ENCODE results near the gene SLC25A36.
"Not testable (repeated sequence)": the region's sequence is repeated elsewhere in the genome, so short reads cannot be mapped to it uniquely, and the experiment has no call there.

SLC25A36 gene

DNA sequence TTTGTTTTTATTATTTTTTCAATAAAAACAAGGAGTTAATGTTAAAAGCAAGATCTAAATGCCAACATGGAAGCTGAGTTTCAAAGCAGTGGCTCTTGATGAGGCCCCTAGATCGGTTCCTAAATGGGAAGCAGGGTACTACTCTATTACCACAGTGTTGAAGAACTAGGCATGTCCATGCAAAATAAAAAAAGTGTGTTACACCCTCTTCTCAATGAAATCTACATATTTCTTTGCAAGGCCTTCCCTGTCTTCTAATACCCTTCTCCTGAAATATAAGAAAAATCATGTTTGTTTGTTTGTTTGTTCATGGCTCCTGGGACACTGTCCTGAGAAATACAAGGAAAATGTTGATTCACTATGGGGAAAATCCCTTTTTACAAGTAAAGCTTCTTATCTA, 12.2 kb upstream of the SLC25A36 start:
- H3K4me3 ChIP-seq (replicated peaks; ENCODE audit: low read depth, low read length), result no peak overlapping the region
- TF ChIP-seq, protein P1, sequence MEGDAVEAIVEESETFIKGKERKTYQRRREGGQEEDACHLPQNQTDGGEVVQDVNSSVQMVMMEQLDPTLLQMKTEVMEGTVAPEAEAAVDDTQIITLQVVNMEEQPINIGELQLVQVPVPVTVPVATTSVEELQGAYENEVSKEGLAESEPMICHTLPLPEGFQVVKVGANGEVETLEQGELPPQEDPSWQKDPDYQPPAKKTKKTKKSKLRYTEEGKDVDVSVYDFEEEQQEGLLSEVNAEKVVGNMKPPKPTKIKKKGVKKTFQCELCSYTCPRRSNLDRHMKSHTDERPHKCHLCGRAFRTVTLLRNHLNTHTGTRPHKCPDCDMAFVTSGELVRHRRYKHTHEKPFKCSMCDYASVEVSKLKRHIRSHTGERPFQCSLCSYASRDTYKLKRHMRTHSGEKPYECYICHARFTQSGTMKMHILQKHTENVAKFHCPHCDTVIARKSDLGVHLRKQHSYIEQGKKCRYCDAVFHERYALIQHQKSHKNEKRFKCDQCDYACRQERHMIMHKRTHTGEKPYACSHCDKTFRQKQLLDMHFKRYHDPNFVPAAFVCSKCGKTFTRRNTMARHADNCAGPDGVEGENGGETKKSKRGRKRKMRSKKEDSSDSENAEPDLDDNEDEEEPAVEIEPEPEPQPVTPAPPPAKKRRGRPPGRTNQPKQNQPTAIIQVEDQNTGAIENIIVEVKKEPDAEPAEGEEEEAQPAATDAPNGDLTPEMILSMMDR (IDR thresholded peaks at IDR 0.05; ENCODE audit: low read depth, low read length, missing control alignments), result no peak
- DNase-seq (ENCODE audit: extremely low read depth, low read depth), result no peak

GRCh38 chr3:140931016-140931454, 10.6 kb upstream of the SLC25A36 start:
- TF ChIP-seq, protein P1 (IDR thresholded peaks at IDR 0.05; ENCODE audit: low read depth, low read length, missing control alignments), result no peak
- no peak for DNase-seq (ENCODE audit: extremely low read depth, low read depth)
- H3K4me3 ChIP-seq (replicated peaks; ENCODE audit: low read depth, low read length), result no peak overlapping the region

DNA sequence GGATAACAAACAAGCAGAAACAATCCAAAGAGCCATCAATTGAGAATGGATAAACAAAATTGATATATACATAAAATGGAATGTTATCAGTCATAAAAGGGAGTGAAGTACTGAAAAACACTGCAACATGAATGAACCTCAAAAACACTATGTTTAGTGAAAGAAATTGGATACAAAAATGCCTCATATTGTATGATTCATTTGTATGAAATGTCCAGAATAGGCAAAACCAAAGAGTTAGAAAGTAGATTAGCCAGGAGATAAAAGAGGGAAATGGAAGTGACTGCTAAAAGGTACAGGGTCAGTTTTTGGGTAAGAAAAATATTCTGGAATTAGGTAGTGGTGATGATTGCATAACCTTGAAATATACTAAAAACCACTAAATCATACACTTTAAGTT, 9.8 kb upstream of the SLC25A36 start:
- TF ChIP-seq, protein P1 (IDR thresholded peaks at IDR 0.05; ENCODE audit: low read depth, low read length, missing control alignments), result no peak
- H3K4me3 ChIP-seq (replicated peaks; ENCODE audit: low read depth, low read length), result no peak overlapping the region

GRCh38 chr3:140933109-140933508, 8.5 kb upstream of the SLC25A36 start:
- no peak overlapping the region for H3K4me3 ChIP-seq (replicated peaks; ENCODE audit: low read depth, low read length)
- DNase-seq (ENCODE audit: extremely low read depth, low read depth), result no peak
- TF ChIP-seq, protein P1 (IDR thresholded peaks at IDR 0.05; ENCODE audit: low read depth, low read length, missing control alignments), result no peak

More for the DNA sequence above, 9.8 kb upstream of the SLC25A36 start:
- no peak for DNase-seq (ENCODE audit: extremely low read depth, low read depth)

GRCh38 chr3:140933552-140933951, 8.1 kb upstream of the SLC25A36 start:
- DNase-seq (ENCODE audit: extremely low read depth, low read depth), result no peak
- no peak overlapping the region for H3K4me3 ChIP-seq (replicated peaks; ENCODE audit: low read depth, low read length)
- TF ChIP-seq, protein P1 (IDR thresholded peaks at IDR 0.05; ENCODE audit: low read depth, low read length, missing control alignments), result no peak

- not testable (repeated sequence) for H3K4me3 ChIP-seq (replicated peaks; ENCODE audit: low read depth, low read length); DNase-seq (ENCODE audit: extremely low read depth, low read depth)
These were observed 2.3 kb upstream of the SLC25A36 start for GRCh38 chr3:140939305-140939704.

GRCh38 chr3:140941090-140941433, 574 bp upstream of the SLC25A36 start:
- TF ChIP-seq, protein P1 (IDR thresholded peaks at IDR 0.05; ENCODE audit: low read depth, low read length, missing control alignments), result no peak
- no peak for DNase-seq (ENCODE audit: extremely low read depth, low read depth)
- H3K4me3 ChIP-seq (replicated peaks; ENCODE audit: low read depth, low read length), result peak overlapping the region; percentile 90
